ENCODE measurements around the gene ZNF106. TPM values are rescaled to one million over a fixed set of nuclear protein-coding genes. Genes with fewer than 3 reads are reported as not detected.

The ZNF106 gene
- total RNA-seq, 6 donors from 2014 or later = 67.0 to 130 (median 93.0) TPM

DNA sequence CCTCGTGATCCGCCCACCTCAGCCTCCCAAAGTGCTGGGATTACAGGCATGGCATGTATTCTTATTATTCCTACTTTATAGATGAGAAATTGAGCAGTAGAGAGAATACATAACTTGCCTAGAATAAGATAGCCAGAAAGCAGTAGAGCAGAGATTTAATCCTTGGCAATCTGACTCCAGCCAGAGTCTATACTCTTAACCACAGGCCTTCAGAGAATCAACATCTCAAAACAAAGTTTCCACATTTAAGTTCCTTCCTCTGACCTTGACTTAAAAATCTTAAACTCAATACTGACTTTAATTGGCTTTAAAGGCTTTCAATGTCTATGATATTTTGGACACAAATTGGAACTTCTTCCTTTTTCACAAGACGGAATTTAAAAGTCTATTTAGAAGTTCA is 37.1 kb downstream of the ZNF106 start:
- H3K27me3 ChIP-seq = no peaks in the 10 kb centered on the region
- ATAC-seq (ENCODE audit: low FRiP score in 2 of 2) (no peak), DNase-seq (no peak)
- TF ChIP-seq POLR2A (IDR thresholded peaks at IDR 0.05) (no peak), EP300 (IDR thresholded peaks at IDR 0.05) (no peak), POLR2AphosphoS5 (IDR thresholded peaks at IDR 0.05) (no peak)
- TF ChIP-seq, protein P1, sequence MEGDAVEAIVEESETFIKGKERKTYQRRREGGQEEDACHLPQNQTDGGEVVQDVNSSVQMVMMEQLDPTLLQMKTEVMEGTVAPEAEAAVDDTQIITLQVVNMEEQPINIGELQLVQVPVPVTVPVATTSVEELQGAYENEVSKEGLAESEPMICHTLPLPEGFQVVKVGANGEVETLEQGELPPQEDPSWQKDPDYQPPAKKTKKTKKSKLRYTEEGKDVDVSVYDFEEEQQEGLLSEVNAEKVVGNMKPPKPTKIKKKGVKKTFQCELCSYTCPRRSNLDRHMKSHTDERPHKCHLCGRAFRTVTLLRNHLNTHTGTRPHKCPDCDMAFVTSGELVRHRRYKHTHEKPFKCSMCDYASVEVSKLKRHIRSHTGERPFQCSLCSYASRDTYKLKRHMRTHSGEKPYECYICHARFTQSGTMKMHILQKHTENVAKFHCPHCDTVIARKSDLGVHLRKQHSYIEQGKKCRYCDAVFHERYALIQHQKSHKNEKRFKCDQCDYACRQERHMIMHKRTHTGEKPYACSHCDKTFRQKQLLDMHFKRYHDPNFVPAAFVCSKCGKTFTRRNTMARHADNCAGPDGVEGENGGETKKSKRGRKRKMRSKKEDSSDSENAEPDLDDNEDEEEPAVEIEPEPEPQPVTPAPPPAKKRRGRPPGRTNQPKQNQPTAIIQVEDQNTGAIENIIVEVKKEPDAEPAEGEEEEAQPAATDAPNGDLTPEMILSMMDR (IDR thresholded peaks at IDR 0.05) = no peak
- WGBS, 2 donors = 97 to 98% methylated on average over 3 of the region's 3 CpGs
- H3K4me3 ChIP-seq = peak overlapping the region in 1 of 4 donors; percentile 31
- H3K36me3 ChIP-seq = peaks cover 6 to 38% (median 24%) of the 10 kb centered on the region in 4 donors
- H3K4me1 ChIP-seq = peaks cover 11 to 50% (median 27%) of the 10 kb centered on the region in 4 donors
- no peak overlapping the region for H3K27ac ChIP-seq
- H3K9me3 ChIP-seq = no peaks in the 10 kb centered on the region

DNA sequence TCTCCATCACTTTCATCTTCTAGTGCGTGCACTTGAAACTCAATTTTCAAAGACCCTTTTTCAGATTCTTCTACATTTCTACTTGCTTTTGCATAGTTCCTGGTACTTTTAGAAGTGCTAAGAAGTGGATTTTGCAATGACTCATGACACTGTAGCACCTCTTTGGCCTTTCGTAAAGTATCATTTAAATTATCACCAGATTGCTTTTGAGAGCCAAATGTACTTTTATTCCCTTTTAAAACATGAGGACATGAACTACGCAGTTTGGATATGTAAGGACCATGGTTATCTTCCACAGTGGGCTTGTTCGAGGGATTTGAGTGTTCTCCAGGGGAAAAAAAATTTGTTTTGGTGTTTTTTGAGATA is 40.5 kb downstream of the ZNF106 start:
- ATAC-seq (ENCODE audit: low FRiP score in 2 of 2) (peak in 1 of 2 donors; percentile 15), DNase-seq (no peak)
- H3K27me3 ChIP-seq = no peaks in the 10 kb centered on the region
- whole genome bisulfite sequencing, 2 donors = 60 to 73% methylated on average over 4 of the region's 4 CpGs
- no peak overlapping the region for H3K4me3 ChIP-seq
- TF ChIP-seq POLR2A (IDR thresholded peaks at IDR 0.05) = no peak
- no peak for TF ChIP-seq POLR2AphosphoS5 (IDR thresholded peaks at IDR 0.05)
- TF ChIP-seq, protein P1 (IDR thresholded peaks at IDR 0.05) = no peak
- TF ChIP-seq EP300 (IDR thresholded peaks at IDR 0.05) = peak in 1 of 4 donors; percentile 42
- H3K36me3 ChIP-seq = peaks cover 13 to 71% (median 46%) of the 10 kb centered on the region in 4 donors
- H3K27ac ChIP-seq = peak overlapping the region; percentile 2 to 50 (median 20)
- peaks cover 0 to 30% (median 8%) of the 10 kb centered on the region in 4 donors for H3K4me1 ChIP-seq
- no peaks in the 10 kb centered on the region for H3K9me3 ChIP-seq

DNA sequence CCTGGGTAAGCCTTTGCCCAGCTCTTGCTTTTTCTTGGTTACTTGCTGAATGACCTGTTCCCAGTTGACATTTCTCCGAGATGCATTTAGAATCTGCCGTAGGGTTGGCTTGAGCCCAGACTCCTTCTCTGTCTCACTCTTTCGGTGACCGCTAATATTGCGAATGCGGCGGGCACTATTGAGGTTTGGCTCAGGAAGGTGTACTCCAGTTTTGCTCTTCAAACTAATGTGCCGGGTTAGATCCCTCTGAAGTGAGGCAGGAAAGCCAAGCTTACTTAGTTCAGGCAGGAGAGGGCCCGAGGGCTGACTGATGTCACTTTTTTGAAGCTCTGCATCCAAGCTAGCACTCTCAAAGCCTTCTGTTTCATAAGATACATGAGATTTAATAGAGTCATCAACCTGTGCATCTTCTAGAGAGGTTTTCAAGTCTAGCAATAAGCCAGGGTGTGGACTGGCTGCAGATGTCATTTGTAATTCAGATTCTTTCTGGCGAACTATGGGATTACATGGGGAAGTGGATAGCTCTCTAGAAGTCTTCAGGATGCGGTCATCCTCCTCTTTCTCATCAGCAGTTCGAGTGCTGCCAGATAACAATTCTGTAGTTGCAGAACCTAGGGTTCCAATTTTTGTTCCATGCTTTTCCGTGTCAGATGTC is 41.0 kb downstream of the ZNF106 start:
- Histone ChIP-seq H3K4me1 (peaks cover 0 to 30% (median 8%) of the 10 kb centered on the region in 4 donors), H3K36me3 (peaks cover 14 to 77% (median 49%) of the 10 kb centered on the region in 4 donors), H3K27ac (peak overlapping the region; percentile 3 to 50 (median 26)), H3K9me3 (no peaks in the 10 kb centered on the region), H3K4me3 (peak overlapping the region in 1 of 4 donors; percentile 9), H3K27me3 (no peaks in the 10 kb centered on the region)
- ATAC-seq (ENCODE audit: low FRiP score in 2 of 2) (peak in 1 of 2 donors; percentile 65), DNase-seq (peak in 1 of 2 donors; percentile 57)
- TF ChIP-seq EP300 (IDR thresholded peaks at IDR 0.05) (no peak), POLR2A (IDR thresholded peaks at IDR 0.05) (no peak), POLR2AphosphoS5 (IDR thresholded peaks at IDR 0.05) (peak in 1 of 2 donors; percentile 12)
- TF ChIP-seq, protein P1 (IDR thresholded peaks at IDR 0.05) = no peak
- 63 to 70% methylated on average over 11 to 13 of the region's 13 CpGs for WGBS, 2 donors

GRCh38 chr15:42448281-42448680 is 42.7 kb downstream of the ZNF106 start:
- no peak overlapping the region for H3K27ac ChIP-seq
- peaks cover 21 to 82% (median 57%) of the 10 kb centered on the region in 4 donors for H3K36me3 ChIP-seq
- WGBS, 2 donors = 95 to 97% methylated on average over 6 of the region's 6 CpGs
- DNase-seq = no peak
- no peaks in the 10 kb centered on the region for H3K27me3 ChIP-seq
- H3K4me1 ChIP-seq = peaks cover 0 to 25% (median 8%) of the 10 kb centered on the region in 4 donors
- no peak overlapping the region for H3K4me3 ChIP-seq
- no peak for ATAC-seq (ENCODE audit: low FRiP score in 2 of 2)
- H3K9me3 ChIP-seq = no peaks in the 10 kb centered on the region
- TF ChIP-seq POLR2A (IDR thresholded peaks at IDR 0.05) = no peak
- TF ChIP-seq, protein P1 (IDR thresholded peaks at IDR 0.05) = no peak
- TF ChIP-seq POLR2AphosphoS5 (IDR thresholded peaks at IDR 0.05) = no peak
- TF ChIP-seq EP300 (IDR thresholded peaks at IDR 0.05) = no peak

All from upper lobe of left lung (tissue), 6 donors.